GM19043 (cell line): ENCODE results near the gene JDP2.

Experiments
- ATAC-seq: cut with Tn5 transposase; IDR thresholded peaks from one replicate; pipeline ENCODE4 v1.9.1; 2021; ENCODE audit warnings: low read depth; ENCODE audit not compliant: unreplicated experiment

The JDP2 gene

GRCh38 chr14:75409316-75410205 lies 18.3 kb upstream of the JDP2 start:
- ATAC-seq: no peak

- ATAC-seq: no peak
Observed at GRCh38 chr14:75411214-75411540, 16.6 kb upstream of the JDP2 start.

GRCh38 chr14:75413013-75413412 lies 14.8 kb upstream of the JDP2 start:
- no peak for ATAC-seq

- no peak for ATAC-seq
Observed at GRCh38 chr14:75417674-75418073, 10.1 kb upstream of the JDP2 start.

DNA sequence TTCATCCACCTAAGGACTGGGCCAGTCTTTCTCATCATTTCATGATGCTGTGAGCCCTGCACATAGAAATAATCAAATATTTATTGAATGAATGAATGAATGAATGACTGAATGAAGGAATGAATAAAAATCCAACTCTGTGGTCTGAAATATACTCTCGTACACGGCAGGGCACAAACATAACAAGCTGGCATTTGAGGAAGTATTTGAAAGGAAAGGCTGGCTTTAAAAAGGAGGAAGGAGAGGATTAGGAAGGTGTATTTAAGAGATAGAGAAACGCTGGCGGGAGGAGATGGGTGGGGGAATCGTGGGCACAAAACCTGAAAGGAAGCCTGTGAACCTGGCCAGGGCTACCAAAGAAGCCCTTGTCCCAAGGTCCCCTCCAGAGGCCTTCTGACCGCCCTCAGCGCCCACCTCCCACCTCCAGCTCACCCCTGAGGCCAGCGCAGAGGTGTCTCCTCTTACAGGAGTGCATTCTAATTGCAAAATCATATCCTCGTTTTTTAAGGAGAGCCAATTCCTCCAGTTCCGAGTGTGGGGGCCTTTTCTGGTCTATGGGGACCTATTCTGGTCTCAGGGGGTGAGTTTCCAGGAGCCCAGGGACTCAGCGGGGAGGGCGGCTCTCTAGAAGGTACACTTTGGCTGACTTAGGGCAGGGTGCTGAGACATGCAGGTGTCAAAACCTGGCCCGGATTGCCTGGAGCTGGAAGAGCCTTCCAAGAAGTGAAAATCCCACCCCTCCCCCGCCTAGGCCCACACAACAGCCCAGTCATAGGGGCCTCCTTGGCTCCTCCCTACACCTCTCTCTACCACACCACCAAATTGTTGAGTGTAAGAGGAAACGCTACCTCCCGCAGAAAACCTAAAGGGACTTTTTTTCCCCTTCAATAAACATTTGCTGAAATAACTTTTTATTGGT lies 8.7 kb upstream of the JDP2 start:
- no peak for ATAC-seq

DNA sequence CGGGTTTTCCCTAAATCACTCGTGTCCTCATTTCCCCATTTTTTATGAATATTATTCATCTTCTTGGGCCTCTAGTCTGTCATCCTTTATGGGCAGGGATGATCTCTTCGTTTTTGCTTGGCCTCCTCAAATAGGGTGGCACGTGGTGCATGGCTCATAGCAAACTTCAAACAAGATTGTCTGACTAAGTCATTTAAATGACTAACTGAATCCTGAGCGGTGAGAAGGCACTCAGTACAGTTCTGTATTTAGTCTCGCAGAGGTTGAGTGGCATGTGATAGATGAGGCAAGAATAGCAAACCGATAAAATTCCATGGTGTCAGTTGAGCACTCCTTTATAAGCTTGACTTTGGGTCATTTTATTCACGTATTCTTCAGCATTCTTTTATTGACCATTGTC lies 5.7 kb upstream of the JDP2 start:
- ATAC-seq: no peak

GRCh38 chr14:75424496-75424895 lies 3.3 kb upstream of the JDP2 start:
- ATAC-seq: no peak

DNA sequence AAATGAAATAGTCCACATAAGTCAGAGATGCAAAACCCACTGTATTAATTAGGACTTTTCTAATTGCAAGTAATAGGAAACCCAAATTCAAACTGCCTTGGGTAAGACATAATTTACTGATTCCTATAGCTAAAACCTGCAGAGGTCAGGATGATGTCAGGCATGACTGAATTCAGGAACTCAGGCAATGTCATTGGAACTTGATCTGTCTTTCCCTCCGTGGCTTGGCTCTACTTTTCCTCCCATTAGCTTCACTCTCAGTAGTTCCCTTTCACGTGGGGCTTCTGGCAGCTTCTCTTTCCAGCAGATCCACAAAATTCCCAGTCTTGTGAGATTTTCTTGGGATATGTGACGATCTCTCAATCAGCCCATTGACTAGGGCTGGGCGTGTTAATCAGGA lies 2.4 kb upstream of the JDP2 start:
- ATAC-seq: no peak

DNA sequence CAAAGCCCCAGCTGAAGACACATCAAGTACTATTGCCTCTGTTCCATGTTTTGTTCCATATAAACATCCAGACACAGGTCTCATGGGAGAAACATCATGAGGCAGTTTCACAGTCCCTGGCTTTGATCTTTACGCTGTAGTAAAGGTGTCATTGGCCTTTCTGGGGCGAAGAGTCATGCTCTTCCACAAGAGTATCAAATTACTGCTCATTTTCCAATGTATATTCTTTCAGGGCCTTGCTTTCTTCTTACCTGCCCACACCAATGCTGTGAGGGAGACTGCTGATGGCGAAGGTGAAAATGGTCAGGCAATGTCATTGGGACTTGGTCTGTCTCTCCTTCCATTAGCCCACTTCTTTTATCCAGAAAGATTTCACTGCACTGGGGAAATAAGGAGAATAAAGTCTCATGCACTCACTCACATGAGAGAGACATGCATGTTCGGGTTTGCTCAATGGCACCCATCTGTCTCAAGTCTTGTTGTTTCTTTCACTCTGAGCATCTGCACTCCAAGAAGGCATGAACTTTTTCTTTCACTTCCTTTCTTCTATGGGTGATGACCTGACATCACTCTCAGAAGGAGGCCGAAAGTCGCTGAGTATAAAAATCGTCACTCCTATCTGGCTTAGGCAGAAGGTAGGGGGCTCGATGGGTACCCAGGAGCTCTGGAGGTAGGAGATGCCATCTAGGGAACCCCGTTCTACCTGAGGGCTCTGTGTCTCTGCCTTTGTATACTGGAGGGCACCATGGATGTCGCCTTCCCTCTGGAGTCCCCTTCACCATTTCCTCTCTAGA lies 1.3 kb upstream of the JDP2 start:
- ATAC-seq: peak; percentile 66

GRCh38 chr14:75427126-75427481 lies 718 bp upstream of the JDP2 start:
- ATAC-seq: peak; percentile 39

DNA sequence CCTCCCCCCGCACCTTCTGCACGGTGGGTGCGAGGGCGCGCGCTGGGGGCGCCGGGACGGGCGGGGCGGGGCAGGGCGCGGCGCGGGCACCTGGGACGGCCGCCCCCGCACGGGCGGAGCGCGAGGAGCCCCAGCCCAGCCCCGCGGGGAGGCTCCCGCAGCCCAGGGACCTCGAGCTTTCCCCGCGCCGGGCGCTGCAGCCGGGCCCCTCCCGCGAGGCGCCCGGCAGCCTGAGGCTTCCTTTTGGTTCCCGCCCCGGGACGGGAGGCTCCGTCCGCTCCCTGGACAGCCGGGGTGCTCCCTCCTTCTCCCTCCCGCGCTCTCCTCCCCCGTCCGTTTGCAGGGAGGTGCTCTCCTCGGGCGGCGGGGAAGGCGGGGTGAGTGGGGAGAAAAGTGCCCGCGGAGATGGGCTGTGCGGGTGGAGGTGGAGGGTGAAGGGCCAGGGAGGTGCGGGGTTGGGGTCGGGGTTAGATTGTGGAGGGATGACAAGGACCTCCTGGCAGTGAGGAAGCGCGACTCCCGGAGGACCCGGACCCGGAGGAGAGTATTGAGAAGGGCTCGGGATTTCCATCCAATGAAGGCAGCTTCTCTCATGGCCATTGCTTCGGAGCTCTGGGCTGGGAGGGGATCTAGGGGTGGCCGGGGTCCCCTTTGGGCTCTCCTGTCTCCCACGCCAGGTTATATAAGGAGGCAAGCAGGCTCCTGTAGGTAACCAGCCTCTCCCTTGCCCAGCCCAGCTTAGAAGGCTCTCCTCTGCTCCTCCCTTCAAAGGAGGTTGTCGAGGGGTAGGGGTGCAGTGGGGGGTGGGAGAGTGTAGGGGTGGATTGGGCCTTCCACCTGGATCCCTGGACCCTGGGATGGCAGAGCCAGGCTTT lies 645 bp downstream of the JDP2 start:
- peak; percentile 13 for ATAC-seq

DNA sequence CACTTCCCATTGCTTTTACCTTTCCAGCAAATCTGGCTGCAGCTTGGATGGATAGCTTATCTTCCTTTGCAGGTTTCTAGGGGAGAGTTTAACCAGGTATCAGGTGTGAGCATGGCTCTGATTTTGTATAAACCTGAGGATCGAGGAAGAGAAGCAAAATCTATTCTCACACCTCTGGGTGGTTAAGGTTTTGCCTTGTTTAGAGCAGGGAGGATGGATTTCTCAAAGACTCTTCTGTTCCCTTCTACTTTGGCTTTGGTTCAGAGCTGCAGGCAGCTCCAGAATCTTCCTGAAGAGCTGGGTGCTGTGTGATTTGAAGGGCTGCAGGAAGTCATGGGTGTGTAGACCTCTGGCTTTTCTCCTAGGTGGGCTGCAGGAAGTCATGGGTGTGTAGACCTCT lies 1.7 kb downstream of the JDP2 start:
- ATAC-seq: no peak

- ATAC-seq: no peak
Observed at GRCh38 chr14:75430116-75430515, 2.3 kb downstream of the JDP2 start.

DNA sequence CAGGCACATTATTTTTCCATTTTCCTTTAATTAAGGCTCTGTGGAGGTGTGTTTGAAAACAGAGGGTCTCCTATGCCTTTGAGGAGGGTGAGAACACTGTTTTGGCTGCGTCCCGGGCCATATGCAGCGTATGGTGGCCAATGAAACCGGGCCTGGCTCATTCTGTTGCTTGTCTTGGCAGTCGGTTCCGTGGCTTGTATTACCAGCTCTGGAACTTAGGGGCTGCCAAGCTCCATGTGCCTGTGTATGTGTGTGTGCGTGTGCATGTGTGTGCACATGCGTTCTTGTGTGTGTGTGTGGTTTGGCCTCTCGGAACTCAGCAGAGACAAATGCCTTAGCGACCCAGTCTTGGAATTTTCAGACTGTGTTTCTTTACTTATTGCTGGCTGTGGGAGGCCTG lies 2.7 kb downstream of the JDP2 start:
- ATAC-seq: no peak

DNA sequence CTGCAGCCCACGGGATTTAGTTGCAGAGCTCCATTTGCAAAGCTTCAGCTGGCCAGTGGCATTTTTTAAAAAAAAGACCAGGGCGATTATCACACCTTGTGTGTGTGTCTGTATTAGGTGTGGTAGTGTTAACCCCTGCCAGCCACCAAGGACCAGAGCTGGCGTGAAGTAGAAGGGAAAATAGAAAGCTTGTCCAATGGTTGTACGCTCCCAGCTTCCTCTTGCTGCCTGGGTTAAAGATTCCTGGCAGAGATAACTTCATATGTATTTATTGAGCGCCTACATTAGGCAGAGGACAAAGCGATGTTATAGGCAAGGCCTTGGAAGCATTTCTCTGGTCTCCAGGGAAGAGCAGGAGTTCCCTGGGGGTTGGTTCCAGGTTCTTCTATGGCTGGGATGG lies 3.2 kb downstream of the JDP2 start:
- no peak for ATAC-seq

GRCh38 chr14:75431827-75432226 lies 4.0 kb downstream of the JDP2 start:
- ATAC-seq: no peak

DNA sequence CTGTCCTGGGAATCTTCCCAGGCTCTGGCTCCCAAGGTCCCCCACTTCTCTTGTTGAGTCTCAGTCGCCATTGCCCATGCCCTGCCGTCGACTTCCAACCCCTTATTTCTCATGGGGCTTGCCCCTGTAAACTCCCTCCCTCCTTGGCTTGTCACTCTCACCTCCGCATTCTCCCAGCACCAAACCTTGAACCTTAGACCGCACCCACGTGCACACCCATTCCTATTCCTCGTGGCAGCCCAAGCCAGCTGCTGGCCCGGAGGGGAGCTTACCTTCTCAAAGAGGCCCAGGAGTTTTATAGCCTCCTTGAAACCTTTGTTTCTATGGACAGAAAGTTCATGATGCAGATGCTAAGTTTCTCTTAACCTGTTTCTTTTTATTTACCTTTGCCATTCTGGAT lies 4.6 kb downstream of the JDP2 start:
- no peak for ATAC-seq

GRCh38 chr14:75433631-75434071 lies 5.8 kb downstream of the JDP2 start:
- ATAC-seq: no peak

DNA sequence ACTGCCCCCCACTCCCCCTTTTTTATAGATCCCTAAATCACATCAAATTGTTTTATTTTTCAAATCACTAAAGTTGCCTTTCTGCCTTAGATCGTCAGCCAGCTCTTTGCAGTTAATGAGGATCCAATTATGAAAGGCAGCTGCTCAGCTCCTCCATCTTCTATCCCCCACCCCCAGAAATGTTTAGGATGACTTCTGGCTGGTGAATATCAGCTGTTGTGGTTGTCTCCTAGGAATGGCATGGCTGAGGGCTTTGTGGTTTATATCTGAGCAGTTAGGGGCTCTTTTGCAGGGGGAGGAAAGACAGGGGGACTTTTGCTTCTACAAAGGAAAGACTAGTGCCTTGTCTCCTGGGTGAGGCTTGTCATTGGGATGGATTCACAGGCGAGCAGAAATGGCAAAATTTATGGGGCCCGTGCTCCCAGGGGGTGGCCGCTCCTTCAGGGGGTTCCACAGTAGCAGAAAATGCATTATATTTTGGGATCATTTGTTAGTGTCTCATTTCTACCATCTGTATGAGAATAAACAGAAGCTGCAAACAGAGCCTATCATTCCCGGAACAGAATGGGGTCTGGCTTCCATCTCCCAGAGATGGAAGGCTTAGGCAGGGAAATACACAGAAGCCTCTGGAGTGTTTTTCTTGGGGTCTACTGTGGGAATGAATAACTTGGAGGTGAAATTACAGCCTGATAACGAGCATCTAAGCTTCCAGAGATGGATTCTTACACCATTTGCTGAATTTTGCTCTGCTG lies 6.5 kb downstream of the JDP2 start:
- no peak for ATAC-seq
